GM19452 (cell line): Measurements from ENCODE around the gene PDF.
"Not testable (repeated sequence)": the region's sequence is repeated elsewhere in the genome, so short reads cannot be mapped to it uniquely, and the experiment has no call there.

Experiments used
- ATAC-seq: cut with Tn5 transposase; IDR thresholded peaks from one replicate; pipeline ENCODE4 v1.9.1; 2021; ENCODE audit not compliant: unreplicated experiment

PDF gene

GRCh38 chr16:69318177-69318910 lies 12.0 kb downstream of the PDF start:
- no peak for ATAC-seq

GRCh38 chr16:69316595-69317034 lies 13.8 kb downstream of the PDF start:
- ATAC-seq, result no peak

GRCh38 chr16:69315486-69316311 lies 14.7 kb downstream of the PDF start:
- no peak for ATAC-seq

- no peak for ATAC-seq
Measured at GRCh38 chr16:69314534-69314933, 15.9 kb downstream of the PDF start.

GRCh38 chr16:69313469-69313868 lies 16.9 kb downstream of the PDF start:
- no peak for ATAC-seq

GRCh38 chr16:69311533-69312387 lies 18.6 kb downstream of the PDF start:
- peak; percentile 46 for ATAC-seq

GRCh38 chr16:69310653-69311532 lies 19.5 kb downstream of the PDF start, which contains the start of gene VPS4A:
Gene VPS4A (plus strand): TSS chr16:69311350. CDS start chr16:69311512, 162 bp downstream.
- ATAC-seq, result peak; percentile 89

- no peak for ATAC-seq
Measured at GRCh38 chr16:69309316-69309715, 21.1 kb downstream of the PDF start.

- ATAC-seq, result no peak
Measured at GRCh38 chr16:69307856-69308255, 22.5 kb downstream of the PDF start.

GRCh38 chr16:69307091-69307490 lies 23.3 kb downstream of the PDF start:
- ATAC-seq, result no peak

GRCh38 chr16:69306031-69306430 lies 24.4 kb downstream of the PDF start:
- no peak for ATAC-seq

GRCh38 chr16:69302301-69302700 lies 28.1 kb downstream of the PDF start:
- ATAC-seq, result no peak

- ATAC-seq, result no peak
Measured at GRCh38 chr16:69301861-69302260, 28.5 kb downstream of the PDF start.

GRCh38 chr16:69301187-69301586 lies 29.2 kb downstream of the PDF start:
- no peak for ATAC-seq

- ATAC-seq, result no peak
Measured at GRCh38 chr16:69298261-69298660, 32.1 kb downstream of the PDF start.

- not testable (repeated sequence) for ATAC-seq
Measured at GRCh38 chr16:69296771-69297170, 33.6 kb downstream of the PDF start.

GRCh38 chr16:69294051-69294450 lies 36.3 kb downstream of the PDF start:
- no peak for ATAC-seq

- ATAC-seq, result no peak
Measured at GRCh38 chr16:69293401-69293800, 37.0 kb downstream of the PDF start.

- ATAC-seq, result not testable (repeated sequence)
Measured at GRCh38 chr16:69291657-69292056, 38.7 kb downstream of the PDF start.
